HepG2 (cell line): ENCODE results near the gene TEX12. TPM values are rescaled to one million over a fixed set of nuclear protein-coding genes. Genes with fewer than 3 reads are reported as not detected.

Experiments used
- ATAC-seq: fragments of 200-7000 bp; cut with Tn5 transposase; 3 replicates; pipeline ENCODE4 v1.9.1; 2020; ENCODE audit warnings: mild to moderate bottlenecking, moderate library complexity
- BruUV-seq: library from RNA; stranded (reverse); fragments of 400-500 nt; replicated peaks from 2 replicates; lab custom pipeline; 2021; lab: Mats Ljungman, UMichigan
- CTCF ChIA-PET: fragments of 300-600 bp; formaldehyde crosslinking; extraction: SDS; loops from one replicate; lab custom pipeline; 2021; ENCODE audit warnings: low total read pairs, inconsistent platforms, low intra/inter-chr PET ratio; lab: Yijun Ruan, JAX
- POLR2A ChIA-PET: fragments of 350-600 bp; sonication (Branson Sonifier 250); formaldehyde crosslinking; loops from one replicate; lab custom pipeline; 2020; ENCODE audit warnings: antibody characterized with exemption, inconsistent platforms; lab: Yijun Ruan, JAX
- DNase-seq: peaks from one replicate; pipeline ENCODE4 v3.0.0-alpha.2; 2015; ENCODE audit warnings: low spot score
- FAIRE-seq: peaks from 3 replicates; lab custom pipeline; 2011; peaks lifted over from hg19 to GRCh38; lab: Jason Lieb, UNC
- H2AFZ ChIP-seq: one replicate; pipeline ENCODE4 v1.6.1; 2011; ENCODE audit warnings: low read length, inconsistent platforms
- H3K27ac ChIP-seq: fragments of 300-600 bp; 3 replicates; pipeline ENCODE4 v1.8.0; 2011; ENCODE audit warnings: mixed run types, mild to moderate bottlenecking, mixed read lengths, low read length, inconsistent platforms; ENCODE audit not compliant: insufficient read depth; ENCODE audit errors: extremely low read length
- H3K27me3 ChIP-seq, 2 experiments: fragments of 200-600 bp in 1 of 2; 2 replicates in 1 of 2; 3 replicates in 1 of 2; pipeline versions ENCODE4 v1.6.0 to v1.8.0; 2011; ENCODE audit warnings: low read length in 2 of 2, mild to moderate bottlenecking in 2 of 2, moderate library complexity in 2 of 2, inconsistent platforms in 1 of 2; ENCODE audit not compliant: insufficient read depth in 2 of 2, control insufficient read depth in 1 of 2
- H3K36me3 ChIP-seq, 2 experiments: fragments of 200-600 bp in 1 of 2; replicated peaks in 1 of 2; 2 replicates in 1 of 2; 3 replicates in 1 of 2; pipeline versions ENCODE4 v1.5.1 to v1.8.0; 2011; ENCODE audit warnings: low read length in 2 of 2, inconsistent platforms in 1 of 2; ENCODE audit not compliant: insufficient read depth in 2 of 2, control insufficient read depth in 1 of 2
- H3K4me1 ChIP-seq: 2 replicates; pipeline ENCODE4 v1.5.1; 2012; ENCODE audit warnings: low read length, inconsistent platforms; ENCODE audit not compliant: insufficient read depth
- H3K4me2 ChIP-seq: 2 replicates; pipeline ENCODE4 v1.6.0; 2011; ENCODE audit warnings: low read depth, low read length, inconsistent platforms
- H3K4me3 ChIP-seq, 3 experiments: fragments of 200-600 bp in 1 of 3; sonication (generic), shearing (Covaris generic) in 1 of 3; replicated peaks in 1 of 3; 2 replicates each; pipeline ENCODE4 v1.5.1; 2011 to 2016; ENCODE audit warnings: low read length in 3 of 3, inconsistent platforms in 2 of 3, low read depth in 2 of 3, mild to moderate bottlenecking in 2 of 3, control low read depth in 1 of 3, mixed read lengths in 1 of 3; ENCODE audit not compliant: insufficient read depth in 1 of 3
- H3K79me2 ChIP-seq: one replicate; pipeline ENCODE4 v1.6.1; 2011; ENCODE audit warnings: low read length, inconsistent platforms; ENCODE audit not compliant: insufficient read depth
- H3K9ac ChIP-seq: 2 replicates; pipeline ENCODE4 v1.6.0; 2011; ENCODE audit warnings: mild to moderate bottlenecking, low read depth, low read length, inconsistent platforms; ENCODE audit not compliant: insufficient read depth
- H3K9me3 ChIP-seq: 2 replicates; pipeline ENCODE4 v1.5.1; 2012; ENCODE audit warnings: mild to moderate bottlenecking, low read length
- H4K20me1 ChIP-seq: 2 replicates; pipeline ENCODE4 v1.6.0; 2011; ENCODE audit warnings: inconsistent platforms, mild to moderate bottlenecking, low read length, moderate library complexity; ENCODE audit not compliant: insufficient read depth
- CBX2 ChIP-seq, 2 experiments: fragments of 200-600 bp in 1 of 2; sonication (generic); formaldehyde crosslinking in 1 of 2; IDR thresholded peaks; 2 replicates each; pipeline versions ENCODE4 v1.7.0 to v1.8.1; 2018 to 2022; ENCODE audit warnings: low read depth in 2 of 2, low read length in 1 of 2, mild to moderate bottlenecking in 1 of 2, missing genetic modification reagents in 1 of 2
- SMYD3 ChIP-seq: sonication (generic); formaldehyde crosslinking; IDR thresholded peaks from 2 replicates; pipeline ENCODE4 v1.8.1; 2023; ENCODE audit warnings: mild to moderate bottlenecking, missing genetic modification reagents
- TEAD2 ChIP-seq: sonication (generic); formaldehyde crosslinking; IDR thresholded peaks from 2 replicates; pipeline ENCODE4 v1.9.0; 2021; ENCODE audit warnings: missing genetic modification reagents
- WGBS: methylation state at CpG from one replicate; pipeline ENCODE4 v1.1.6; 2017; ENCODE audit warnings: low lambda C conversion rate; 5-methylcytosine and 5-hydroxymethylcytosine counted together
- in situ Hi-C: cut with HindIII; loops from 2 replicates; pipeline ENCODE4 v1.10.0; 2017; ENCODE audit warnings: low pct_unique_long_range_greater_than_20kb; ENCODE audit not compliant: extremely low pct_ligation_motif_present
- intact Hi-C: fragments of 100-400 bp; cut with micrococcal nuclease; formaldehyde crosslinking; loops from one replicate; pipeline ENCODE4 v1.10.0; 2022; ENCODE audit not compliant: unreplicated experiment
- polyA plus RNA-seq, 8 experiments: library from polyadenylated mRNA; depleted of rRNA in 3 of 8; stranded (reverse) in 7 of 8; unstranded in 1 of 8; fragments of >200 nt; fragmentation: Illumina TruSeq in 4 of 8; extraction: Trizol in 4 of 8; gene quantifications; 2 replicates each; pipeline versions ENCODE4 v1.2.1 to v1.2.3, GENCODE V29; 2011 to 2016; ENCODE audit warnings: low read depth in 4 of 8, missing spikeins in 1 of 8, mixed read lengths in 1 of 8; ENCODE audit not compliant: insufficient read depth in 1 of 8
- total RNA-seq, 5 experiments: library from RNA; depleted of rRNA; stranded (reverse); fragments of >200 nt; fragmentation: Illumina TruSeq; extraction: Trizol; gene quantifications; 2 replicates each; pipeline ENCODE4 v1.2.3, GENCODE V29; 2016; ENCODE audit warnings: low read depth in 1 of 5
- TF ChIP-seq, protein P1 (sequence below): sonication (generic); formaldehyde crosslinking; IDR thresholded peaks from 2 replicates; pipeline ENCODE4 v1.9.0; 2021; ENCODE audit warnings: missing genetic modification reagents, borderline replicate concordance
- TF ChIP-seq, protein P2 (sequence below), 2 experiments: sonication (generic) in 1 of 2; formaldehyde crosslinking in 1 of 2; IDR thresholded peaks; 2 replicates each; pipeline versions ENCODE4 v1.4.0 to v1.6.1; 2018 to 2020; ENCODE audit warnings: missing genetic modification reagents in 2 of 2, borderline replicate concordance in 1 of 2, low read depth in 1 of 2, mild to moderate bottlenecking in 1 of 2, missing biosample characterization in 1 of 2

The TEX12 gene
- total and polyA plus RNA-seq, 2 of the 13 experiments (the other 11 are each of a cell fraction or from before 2014, with no cell fraction given) = not detected

GRCh38 chr11:112132737-112133136, 34.4 kb upstream of the TEX12 start:
- H3K4me3 ChIP-seq = no peak overlapping the region
- intact Hi-C loops (no loop called here), in situ Hi-C loops (no loop called here)
- CTCF ChIA-PET = no interaction called here
- no peaks in the 10 kb centered on the region for H4K20me1 ChIP-seq
- H2AFZ ChIP-seq = no peak overlapping the region
- no peaks in the 10 kb centered on the region for H3K27me3 ChIP-seq
- DNase-seq (no peak), FAIRE-seq (no peak), ATAC-seq (no peak)
- no peaks in the 10 kb centered on the region for H3K79me2 ChIP-seq
- H3K4me2 ChIP-seq = no peak overlapping the region
- H3K27ac ChIP-seq = no peak overlapping the region
- no peaks in the 10 kb centered on the region for H3K36me3 ChIP-seq
- BruUV-seq = no TSS peak
- WGBS = 21% methylated on average over 2 of the region's 2 CpGs
- no peak for TF ChIP-seq SMYD3 (CRISPR knock-in tag)
- TF ChIP-seq, protein P1, sequence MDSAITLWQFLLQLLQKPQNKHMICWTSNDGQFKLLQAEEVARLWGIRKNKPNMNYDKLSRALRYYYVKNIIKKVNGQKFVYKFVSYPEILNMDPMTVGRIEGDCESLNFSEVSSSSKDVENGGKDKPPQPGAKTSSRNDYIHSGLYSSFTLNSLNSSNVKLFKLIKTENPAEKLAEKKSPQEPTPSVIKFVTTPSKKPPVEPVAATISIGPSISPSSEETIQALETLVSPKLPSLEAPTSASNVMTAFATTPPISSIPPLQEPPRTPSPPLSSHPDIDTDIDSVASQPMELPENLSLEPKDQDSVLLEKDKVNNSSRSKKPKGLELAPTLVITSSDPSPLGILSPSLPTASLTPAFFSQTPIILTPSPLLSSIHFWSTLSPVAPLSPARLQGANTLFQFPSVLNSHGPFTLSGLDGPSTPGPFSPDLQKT (CRISPR knock-in tag) = no peak
- TF ChIP-seq TEAD2 (CRISPR knock-in tag) = no peak
- TF ChIP-seq CBX2 (IDR thresholded peaks at IDR 0.05; ENCODE audit: low read depth, low read length) = no peak
- no peak for TF ChIP-seq CBX2 (CRISPR knock-in tag; IDR thresholded peaks at IDR 0.05; ENCODE audit: low read depth)
- TF ChIP-seq, protein P2, sequence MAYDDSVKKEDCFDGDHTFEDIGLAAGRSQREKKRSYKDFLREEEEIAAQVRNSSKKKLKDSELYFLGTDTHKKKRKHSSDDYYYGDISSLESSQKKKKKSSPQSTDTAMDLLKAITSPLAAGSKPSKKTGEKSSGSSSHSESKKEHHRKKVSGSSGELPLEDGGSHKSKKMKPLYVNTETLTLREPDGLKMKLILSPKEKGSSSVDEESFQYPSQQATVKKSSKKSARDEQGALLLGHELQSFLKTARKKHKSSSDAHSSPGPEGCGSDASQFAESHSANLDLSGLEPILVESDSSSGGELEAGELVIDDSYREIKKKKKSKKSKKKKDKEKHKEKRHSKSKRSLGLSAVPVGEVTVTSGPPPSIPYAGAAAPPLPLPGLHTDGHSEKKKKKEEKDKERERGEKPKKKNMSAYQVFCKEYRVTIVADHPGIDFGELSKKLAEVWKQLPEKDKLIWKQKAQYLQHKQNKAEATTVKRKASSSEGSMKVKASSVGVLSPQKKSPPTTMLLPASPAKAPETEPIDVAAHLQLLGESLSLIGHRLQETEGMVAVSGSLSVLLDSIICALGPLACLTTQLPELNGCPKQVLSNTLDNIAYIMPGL (CRISPR knock-in tag; IDR thresholded peaks at IDR 0.05; ENCODE audit: borderline replicate concordance in 1 of 2, low read depth in 1 of 2) = no peak
- POLR2A ChIA-PET = no interaction called here
- no peaks in the 10 kb centered on the region for H3K9me3 ChIP-seq
- no peaks in the 10 kb centered on the region for H3K4me1 ChIP-seq
- no peak overlapping the region for H3K9ac ChIP-seq
